ENCODE results near the gene MYRF. TPM values are rescaled to one million over a fixed set of nuclear protein-coding genes. Genes with fewer than 3 reads are reported as not detected.

MYRF gene
- total and polyA plus RNA-seq, 2 donors (not counting 3 experiments of a cell fraction or from before 2014, with no cell fraction given) = 0.82 to 0.98 TPM

DNA sequence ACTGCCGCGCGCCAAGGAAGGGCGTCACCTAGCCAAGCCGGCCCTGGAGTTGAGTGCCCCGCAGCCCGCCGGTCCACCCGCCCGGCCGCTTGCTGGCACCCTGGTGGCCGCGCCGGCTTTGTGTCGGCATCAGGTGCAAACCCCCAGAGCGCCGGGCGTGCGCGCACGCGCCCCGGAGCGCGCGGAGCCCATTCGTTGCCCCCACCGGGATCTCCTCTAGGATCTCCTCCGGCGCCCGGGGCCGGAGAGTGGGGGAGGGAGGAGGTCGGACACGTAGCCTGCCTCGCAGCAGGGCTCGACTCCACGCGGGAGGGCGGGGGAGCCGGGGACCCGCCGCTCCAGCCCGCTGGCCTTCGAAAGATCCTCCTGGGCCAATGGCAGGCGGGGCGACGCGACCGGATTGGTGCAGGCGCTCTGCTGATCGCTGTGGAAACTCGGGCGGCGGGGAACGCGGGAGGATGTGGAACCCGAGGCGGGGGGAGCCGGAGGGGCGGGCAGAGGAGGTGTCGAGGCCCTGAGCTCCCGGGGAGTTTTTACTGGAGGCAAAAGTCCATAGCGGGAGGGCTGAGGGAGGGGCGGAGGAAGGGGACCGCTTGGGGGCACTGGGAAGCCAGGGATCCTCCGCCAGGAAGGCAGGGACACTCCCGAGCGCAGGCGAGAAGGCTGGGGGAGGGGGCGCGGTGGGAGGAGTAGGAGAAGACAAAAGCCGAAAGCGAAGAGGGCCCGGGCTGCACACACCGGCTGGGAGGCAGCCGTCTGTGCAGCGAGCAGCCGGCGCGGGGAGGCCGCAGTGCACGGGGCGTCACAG is 75.3 kb downstream of the MYRF start, which contains the start of gene FADS2:
FADS2 (plus strand) TSS at position 730 of the 808 bp plus-strand sequence. CDS start 91 bp downstream, outside the sequence.
- FAIRE-seq = peak; percentile 98
- H3K27ac ChIP-seq (ENCODE audit: insufficient read depth, low read depth, low read length) = peak within 1 kb of the TSS; percentile 86
- peak within 1 kb of the TSS; percentile 77 for H3K4me2 ChIP-seq (ENCODE audit: insufficient read depth, low read length)
- intact Hi-C loops (cut with micrococcal nuclease) = loop anchor here (1.0 kb wide), 2 partner anchors 10 to 35 kb away; partner anchors contain the start of genes FADS1, FEN1 and TMEM258
- ChIA-PET POLR2A (interaction anchor here (4.3 kb wide), 1 partner anchor 11 kb away, joined by 36 read pairs; the partner anchor contains the start of gene FADS1), CTCF (interaction anchor here (1.0 to 3.6 kb wide), 9 partner anchors 8 to 280 kb away, joined by 3 to 50 read pairs (median 4); partner anchors contain the start of gene FADS1)
- peak; percentile 93 for DNase-seq (ENCODE audit: low read depth, low spot score)
- no peaks in the 10 kb centered on the region for H3K9me3 ChIP-seq (replicated peaks; ENCODE audit: control insufficient read depth, insufficient read depth, low read length)
- no TSS peak for BruUV-seq (replicated peaks)
- TF ChIP-seq POLR2AphosphoS5 (IDR thresholded peaks at IDR 0.05; ENCODE audit: insufficient read depth, low read depth, low read length) = peak; percentile 82
- peak; percentile 12 to 28 for TF ChIP-seq CTCF (IDR thresholded peaks at IDR 0.05; ENCODE audit: extremely low read depth in 1 of 2, insufficient read depth in 1 of 2, low read depth in 1 of 2, low read length in 2 of 2)
- TF ChIP-seq EZH2 (IDR thresholded peaks at IDR 0.05; ENCODE audit: borderline replicate concordance, low read depth, low read length, severe bottlenecking) = no peak
- peak; percentile 11 for TF ChIP-seq GATA2 (IDR thresholded peaks at IDR 0.05; ENCODE audit: insufficient read depth, insufficient read length, low read depth, low read length)
- no peak for TF ChIP-seq POLR2A (IDR thresholded peaks at IDR 0.05; ENCODE audit: low read depth, low read length)
- no peak for TF ChIP-seq FOS (IDR thresholded peaks at IDR 0.05; ENCODE audit: borderline replicate concordance, insufficient read depth, low read length)
- TF ChIP-seq MYC (IDR thresholded peaks at IDR 0.05; ENCODE audit: low read depth, low read length) = peak; percentile 65
- TF ChIP-seq JUN (IDR thresholded peaks at IDR 0.05; ENCODE audit: borderline replicate concordance, insufficient read depth, insufficient read length, low read depth) = no peak
- TF ChIP-seq, protein P1, sequence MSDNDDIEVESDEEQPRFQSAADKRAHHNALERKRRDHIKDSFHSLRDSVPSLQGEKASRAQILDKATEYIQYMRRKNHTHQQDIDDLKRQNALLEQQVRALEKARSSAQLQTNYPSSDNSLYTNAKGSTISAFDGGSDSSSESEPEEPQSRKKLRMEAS (IDR thresholded peaks at IDR 0.05; ENCODE audit: insufficient read depth, insufficient read length) = peak; percentile 52
- H3K9ac ChIP-seq (replicated peaks; ENCODE audit: extremely low read depth, insufficient read depth, low read length) = peak within 1 kb of the TSS; percentile 90
- no peaks in the 10 kb centered on the region for H3K27me3 ChIP-seq (ENCODE audit: control insufficient read depth in 2 of 2, insufficient read depth in 2 of 2, low read length in 2 of 2)
- peak within 1 kb of the TSS; percentile 15 for H2AFZ ChIP-seq (ENCODE audit: low read depth, low read length)
- dilution Hi-C loops (cut with MboI; ENCODE audit: extremely low pct_ligation_motif_present, low sequenced_read_pairs) = no loop called here
- peaks cover 4% of the 10 kb centered on the region for H4K20me1 ChIP-seq (replicated peaks; ENCODE audit: control insufficient read depth, extremely low read depth, insufficient read depth, low read length)
- H3K79me2 ChIP-seq (ENCODE audit: control insufficient read depth, insufficient read depth, low read length) = peaks cover 48% of the 10 kb centered on the region
- peak within 1 kb of the TSS; percentile 69 to 93 (median 76) for H3K4me3 ChIP-seq (replicated peaks in 1 of 3; ENCODE audit: insufficient read depth in 1 of 3, low read depth in 1 of 3, low read length in 3 of 3)
- H3K9me1 ChIP-seq (replicated peaks; ENCODE audit: control insufficient read depth, extremely low read depth, insufficient read depth, low read length) = no peaks in the 10 kb centered on the region
- H3K4me1 ChIP-seq (ENCODE audit: control insufficient read depth, extremely low read depth, insufficient read depth, low read length) = peaks cover 40% of the 10 kb centered on the region
- peaks cover 0 to 2% of the 10 kb centered on the region in 2 experiments for H3K36me3 ChIP-seq (ENCODE audit: control insufficient read depth in 2 of 2, extremely low read depth in 1 of 2, insufficient read depth in 2 of 2, low read length in 2 of 2)
